ENCODE measurements around the gene TNIK.

The TNIK gene

GRCh38 chr3:171077261-171077660 is 382.9 kb downstream of the TNIK start:
- Histone ChIP-seq H3K36me3 (ENCODE audit: control insufficient read depth, insufficient read depth, low read length) (peaks cover 53% of the 10 kb centered on the region), H3K4me3 (ENCODE audit: insufficient read depth, low read depth, low read length, poor library complexity, severe bottlenecking) (no peak overlapping the region), H3K4me1 (ENCODE audit: control insufficient read depth, insufficient read depth, low read length, poor library complexity, severe bottlenecking) (no peaks in the 10 kb centered on the region), H3K9me3 (ENCODE audit: control insufficient read depth, low read length) (no peaks in the 10 kb centered on the region), H3K27ac (ENCODE audit: insufficient read depth, low read length, poor library complexity, severe bottlenecking) (no peak overlapping the region), H3K27me3 (replicated peaks; ENCODE audit: control insufficient read depth, insufficient read depth, low read length, poor library complexity, severe bottlenecking) (no peaks in the 10 kb centered on the region)
- no peak for DNase-seq

- H3K9me3 ChIP-seq (ENCODE audit: control insufficient read depth, low read length), result no peaks in the 10 kb centered on the region
- no peaks in the 10 kb centered on the region for H3K4me1 ChIP-seq (ENCODE audit: control insufficient read depth, insufficient read depth, low read length, poor library complexity, severe bottlenecking)
- H3K27ac ChIP-seq (ENCODE audit: insufficient read depth, low read length, poor library complexity, severe bottlenecking), result no peak overlapping the region
- no peak for DNase-seq
- H3K36me3 ChIP-seq (ENCODE audit: control insufficient read depth, insufficient read depth, low read length), result peaks cover 52% of the 10 kb centered on the region
- H3K27me3 ChIP-seq (replicated peaks; ENCODE audit: control insufficient read depth, insufficient read depth, low read length, poor library complexity, severe bottlenecking), result no peaks in the 10 kb centered on the region
- H3K4me3 ChIP-seq (ENCODE audit: insufficient read depth, low read depth, low read length, poor library complexity, severe bottlenecking), result no peak overlapping the region
Measured at GRCh38 chr3:171072432-171072831, 387.8 kb downstream of the TNIK start.

- H3K27me3 ChIP-seq (replicated peaks; ENCODE audit: control insufficient read depth, insufficient read depth, low read length, poor library complexity, severe bottlenecking), result no peaks in the 10 kb centered on the region
- H3K9me3 ChIP-seq (ENCODE audit: control insufficient read depth, low read length), result no peaks in the 10 kb centered on the region
- H3K4me1 ChIP-seq (ENCODE audit: control insufficient read depth, insufficient read depth, low read length, poor library complexity, severe bottlenecking), result no peaks in the 10 kb centered on the region
- H3K4me3 ChIP-seq (ENCODE audit: insufficient read depth, low read depth, low read length, poor library complexity, severe bottlenecking), result no peak overlapping the region
- H3K36me3 ChIP-seq (ENCODE audit: control insufficient read depth, insufficient read depth, low read length), result peaks cover 61% of the 10 kb centered on the region
- H3K27ac ChIP-seq (ENCODE audit: insufficient read depth, low read length, poor library complexity, severe bottlenecking), result no peak overlapping the region
- no peak for DNase-seq
Measured at GRCh38 chr3:171068658-171069057, 391.5 kb downstream of the TNIK start.

DNA sequence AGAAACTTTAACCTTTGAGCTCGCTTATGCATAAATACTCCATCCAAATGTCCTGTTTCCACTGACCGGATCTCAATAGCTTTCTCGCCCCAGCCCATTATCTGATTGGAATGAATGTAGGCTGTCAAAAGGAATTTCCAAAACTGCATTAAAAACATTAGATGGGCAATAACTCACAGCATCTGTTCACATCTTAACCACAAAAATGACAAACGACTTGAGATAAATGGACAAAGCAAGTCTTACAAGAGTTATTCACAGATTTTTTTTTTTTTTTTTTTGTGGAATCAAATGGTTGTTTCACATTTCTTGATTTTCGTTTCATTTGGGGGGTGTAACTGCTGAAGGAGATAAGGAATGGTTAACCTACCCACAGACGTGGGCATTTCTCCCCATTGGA is 394.0 kb downstream of the TNIK start:
- Histone ChIP-seq H3K27me3 (replicated peaks; ENCODE audit: control insufficient read depth, insufficient read depth, low read length, poor library complexity, severe bottlenecking) (no peaks in the 10 kb centered on the region), H3K4me3 (ENCODE audit: insufficient read depth, low read depth, low read length, poor library complexity, severe bottlenecking) (no peak overlapping the region), H3K27ac (ENCODE audit: insufficient read depth, low read length, poor library complexity, severe bottlenecking) (no peak overlapping the region), H3K36me3 (ENCODE audit: control insufficient read depth, insufficient read depth, low read length) (peaks cover 57% of the 10 kb centered on the region), H3K9me3 (ENCODE audit: control insufficient read depth, low read length) (no peaks in the 10 kb centered on the region), H3K4me1 (ENCODE audit: control insufficient read depth, insufficient read depth, low read length, poor library complexity, severe bottlenecking) (no peaks in the 10 kb centered on the region)
- DNase-seq, result no peak

- no peak for DNase-seq
- H3K27me3 ChIP-seq (replicated peaks; ENCODE audit: control insufficient read depth, insufficient read depth, low read length, poor library complexity, severe bottlenecking), result no peaks in the 10 kb centered on the region
- no peaks in the 10 kb centered on the region for H3K4me1 ChIP-seq (ENCODE audit: control insufficient read depth, insufficient read depth, low read length, poor library complexity, severe bottlenecking)
- H3K4me3 ChIP-seq (ENCODE audit: insufficient read depth, low read depth, low read length, poor library complexity, severe bottlenecking), result no peak overlapping the region
- H3K36me3 ChIP-seq (ENCODE audit: control insufficient read depth, insufficient read depth, low read length), result peaks cover 52% of the 10 kb centered on the region
- H3K27ac ChIP-seq (ENCODE audit: insufficient read depth, low read length, poor library complexity, severe bottlenecking), result no peak overlapping the region
- no peaks in the 10 kb centered on the region for H3K9me3 ChIP-seq (ENCODE audit: control insufficient read depth, low read length)
Measured at GRCh38 chr3:171065732-171066131, 394.5 kb downstream of the TNIK start.

GRCh38 chr3:171064461-171064860 is 395.7 kb downstream of the TNIK start:
- Histone ChIP-seq H3K27me3 (replicated peaks; ENCODE audit: control insufficient read depth, insufficient read depth, low read length, poor library complexity, severe bottlenecking) (no peaks in the 10 kb centered on the region), H3K4me3 (ENCODE audit: insufficient read depth, low read depth, low read length, poor library complexity, severe bottlenecking) (no peak overlapping the region), H3K27ac (ENCODE audit: insufficient read depth, low read length, poor library complexity, severe bottlenecking) (no peak overlapping the region), H3K36me3 (ENCODE audit: control insufficient read depth, insufficient read depth, low read length) (peaks cover 40% of the 10 kb centered on the region), H3K4me1 (ENCODE audit: control insufficient read depth, insufficient read depth, low read length, poor library complexity, severe bottlenecking) (no peaks in the 10 kb centered on the region), H3K9me3 (ENCODE audit: control insufficient read depth, low read length) (no peaks in the 10 kb centered on the region)
- no peak for DNase-seq

DNA sequence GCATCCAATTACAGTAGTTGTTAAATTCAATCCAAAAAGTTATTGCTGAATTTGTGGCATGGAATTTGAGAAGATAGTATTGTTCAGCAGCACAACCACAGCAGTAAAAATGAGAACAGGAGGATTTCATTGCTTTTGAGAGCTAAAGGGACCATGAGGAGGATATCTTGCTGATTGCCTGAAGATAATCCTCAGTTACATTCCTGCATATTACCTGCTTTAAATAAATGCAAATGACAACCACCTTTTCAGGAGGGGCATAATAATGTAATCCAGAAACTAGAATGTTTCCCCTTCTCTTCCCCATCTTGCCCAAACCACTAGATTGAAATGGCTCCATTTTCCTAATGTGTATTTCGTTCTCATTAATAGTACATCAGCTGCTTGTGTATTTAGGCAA is 398.5 kb downstream of the TNIK start:
- no peak overlapping the region for H3K27ac ChIP-seq (ENCODE audit: insufficient read depth, low read length, poor library complexity, severe bottlenecking)
- no peak for DNase-seq

GRCh38 chr3:171059978-171060377 is 400.2 kb downstream of the TNIK start:
- no peaks in the 10 kb centered on the region for H3K27me3 ChIP-seq (replicated peaks; ENCODE audit: control insufficient read depth, insufficient read depth, low read length, poor library complexity, severe bottlenecking)
- H3K4me3 ChIP-seq (ENCODE audit: insufficient read depth, low read depth, low read length, poor library complexity, severe bottlenecking), result no peak overlapping the region
- no peaks in the 10 kb centered on the region for H3K4me1 ChIP-seq (ENCODE audit: control insufficient read depth, insufficient read depth, low read length, poor library complexity, severe bottlenecking)
- no peak overlapping the region for H3K27ac ChIP-seq (ENCODE audit: insufficient read depth, low read length, poor library complexity, severe bottlenecking)
- H3K36me3 ChIP-seq (ENCODE audit: control insufficient read depth, insufficient read depth, low read length), result peaks cover 16% of the 10 kb centered on the region
- no peaks in the 10 kb centered on the region for H3K9me3 ChIP-seq (ENCODE audit: control insufficient read depth, low read length)
- no peak for DNase-seq

More for the DNA sequence above, 398.5 kb downstream of the TNIK start:
- H3K4me3 ChIP-seq (ENCODE audit: insufficient read depth, low read depth, low read length, poor library complexity, severe bottlenecking), result no peak overlapping the region
- no peaks in the 10 kb centered on the region for H3K9me3 ChIP-seq (ENCODE audit: control insufficient read depth, low read length)
- H3K36me3 ChIP-seq (ENCODE audit: control insufficient read depth, insufficient read depth, low read length), result peaks cover 27% of the 10 kb centered on the region
- H3K27me3 ChIP-seq (replicated peaks; ENCODE audit: control insufficient read depth, insufficient read depth, low read length, poor library complexity, severe bottlenecking), result no peaks in the 10 kb centered on the region
- no peaks in the 10 kb centered on the region for H3K4me1 ChIP-seq (ENCODE audit: control insufficient read depth, insufficient read depth, low read length, poor library complexity, severe bottlenecking)

GRCh38 chr3:171058873-171059603 is 401.2 kb downstream of the TNIK start:
- peaks cover 11% of the 10 kb centered on the region for H3K36me3 ChIP-seq (ENCODE audit: control insufficient read depth, insufficient read depth, low read length)
- DNase-seq, result no peak
- H3K4me3 ChIP-seq (ENCODE audit: insufficient read depth, low read depth, low read length, poor library complexity, severe bottlenecking), result no peak overlapping the region
- no peaks in the 10 kb centered on the region for H3K9me3 ChIP-seq (ENCODE audit: control insufficient read depth, low read length)
- H3K27ac ChIP-seq (ENCODE audit: insufficient read depth, low read length, poor library complexity, severe bottlenecking), result no peak overlapping the region
- no peaks in the 10 kb centered on the region for H3K27me3 ChIP-seq (replicated peaks; ENCODE audit: control insufficient read depth, insufficient read depth, low read length, poor library complexity, severe bottlenecking)
- H3K4me1 ChIP-seq (ENCODE audit: control insufficient read depth, insufficient read depth, low read length, poor library complexity, severe bottlenecking), result no peaks in the 10 kb centered on the region

- Histone ChIP-seq H3K36me3 (ENCODE audit: control insufficient read depth, insufficient read depth, low read length) (peaks cover 5% of the 10 kb centered on the region), H3K27ac (ENCODE audit: insufficient read depth, low read length, poor library complexity, severe bottlenecking) (no peak overlapping the region), H3K4me3 (ENCODE audit: insufficient read depth, low read depth, low read length, poor library complexity, severe bottlenecking) (no peak overlapping the region), H3K27me3 (replicated peaks; ENCODE audit: control insufficient read depth, insufficient read depth, low read length, poor library complexity, severe bottlenecking) (no peaks in the 10 kb centered on the region), H3K4me1 (ENCODE audit: control insufficient read depth, insufficient read depth, low read length, poor library complexity, severe bottlenecking) (no peaks in the 10 kb centered on the region), H3K9me3 (ENCODE audit: control insufficient read depth, low read length) (no peaks in the 10 kb centered on the region)
- no peak for DNase-seq
Measured at GRCh38 chr3:171058058-171058457, 402.1 kb downstream of the TNIK start.

Data from effector memory CD4-positive, alpha-beta T cell (primary cell).